Peyer's patch (tissue), 4 donors: Measurements from ENCODE around the gene NTNG1.

Source experiments
- POLR2A ChIP-seq, 2 donors: fragments of 450-650 bp; IDR thresholded peaks; one replicate each; pipeline ENCODE4 v1.5.1; 2017; ENCODE audit warnings: antibody characterized with exemption in 2 of 2, mild to moderate bottlenecking in 2 of 2, moderate library complexity in 2 of 2
- TF ChIP-seq, protein P1 (sequence below), 6 experiments: fragments of 450-650 bp in 4 of 6; fragments of 200-600 bp in 2 of 6; sonication (generic) in 1 of 6; IDR thresholded peaks; one replicate each; pipeline ENCODE4 v1.5.1; 2017 to 2019; ENCODE audit warnings: antibody characterized with exemption in 6 of 6, mild to moderate bottlenecking in 3 of 6, moderate library complexity in 1 of 6

DNA sequence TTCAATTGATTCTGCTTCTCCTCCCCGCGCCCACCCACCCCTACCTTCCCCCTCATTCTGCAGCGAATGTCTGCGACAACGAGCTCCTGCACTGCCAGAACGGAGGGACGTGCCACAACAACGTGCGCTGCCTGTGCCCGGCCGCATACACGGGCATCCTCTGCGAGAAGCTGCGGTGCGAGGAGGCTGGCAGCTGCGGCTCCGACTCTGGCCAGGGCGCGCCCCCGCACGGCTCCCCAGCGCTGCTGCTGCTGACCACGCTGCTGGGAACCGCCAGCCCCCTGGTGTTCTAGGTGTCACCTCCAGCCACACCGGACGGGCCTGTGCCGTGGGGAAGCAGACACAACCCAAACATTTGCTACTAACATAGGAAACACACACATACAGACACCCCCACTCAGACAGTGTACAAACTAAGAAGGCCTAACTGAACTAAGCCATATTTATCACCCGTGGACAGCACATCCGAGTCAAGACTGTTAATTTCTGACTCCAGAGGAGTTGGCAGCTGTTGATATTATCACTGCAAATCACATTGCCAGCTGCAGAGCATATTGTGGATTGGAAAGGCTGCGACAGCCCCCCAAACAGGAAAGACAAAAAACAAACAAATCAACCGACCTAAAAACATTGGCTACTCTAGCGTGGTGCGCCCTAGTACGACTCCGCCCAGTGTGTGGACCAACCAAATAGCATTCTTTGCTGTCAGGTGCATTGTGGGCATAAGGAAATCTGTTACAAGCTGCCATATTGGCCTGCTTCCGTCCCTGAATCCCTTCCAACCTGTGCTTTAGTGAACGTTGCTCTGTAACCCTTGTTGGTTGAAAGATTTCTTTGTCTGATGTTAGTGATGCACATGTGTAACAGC, 339.9 kb downstream of the NTNG1 start:
- TF ChIP-seq, protein P1, sequence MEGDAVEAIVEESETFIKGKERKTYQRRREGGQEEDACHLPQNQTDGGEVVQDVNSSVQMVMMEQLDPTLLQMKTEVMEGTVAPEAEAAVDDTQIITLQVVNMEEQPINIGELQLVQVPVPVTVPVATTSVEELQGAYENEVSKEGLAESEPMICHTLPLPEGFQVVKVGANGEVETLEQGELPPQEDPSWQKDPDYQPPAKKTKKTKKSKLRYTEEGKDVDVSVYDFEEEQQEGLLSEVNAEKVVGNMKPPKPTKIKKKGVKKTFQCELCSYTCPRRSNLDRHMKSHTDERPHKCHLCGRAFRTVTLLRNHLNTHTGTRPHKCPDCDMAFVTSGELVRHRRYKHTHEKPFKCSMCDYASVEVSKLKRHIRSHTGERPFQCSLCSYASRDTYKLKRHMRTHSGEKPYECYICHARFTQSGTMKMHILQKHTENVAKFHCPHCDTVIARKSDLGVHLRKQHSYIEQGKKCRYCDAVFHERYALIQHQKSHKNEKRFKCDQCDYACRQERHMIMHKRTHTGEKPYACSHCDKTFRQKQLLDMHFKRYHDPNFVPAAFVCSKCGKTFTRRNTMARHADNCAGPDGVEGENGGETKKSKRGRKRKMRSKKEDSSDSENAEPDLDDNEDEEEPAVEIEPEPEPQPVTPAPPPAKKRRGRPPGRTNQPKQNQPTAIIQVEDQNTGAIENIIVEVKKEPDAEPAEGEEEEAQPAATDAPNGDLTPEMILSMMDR (IDR thresholded peaks at IDR 0.05), result no peak
- no peak for TF ChIP-seq POLR2A (IDR thresholded peaks at IDR 0.05)
